ENCODE measurements around the gene CNOT6.

The CNOT6 gene

DNA sequence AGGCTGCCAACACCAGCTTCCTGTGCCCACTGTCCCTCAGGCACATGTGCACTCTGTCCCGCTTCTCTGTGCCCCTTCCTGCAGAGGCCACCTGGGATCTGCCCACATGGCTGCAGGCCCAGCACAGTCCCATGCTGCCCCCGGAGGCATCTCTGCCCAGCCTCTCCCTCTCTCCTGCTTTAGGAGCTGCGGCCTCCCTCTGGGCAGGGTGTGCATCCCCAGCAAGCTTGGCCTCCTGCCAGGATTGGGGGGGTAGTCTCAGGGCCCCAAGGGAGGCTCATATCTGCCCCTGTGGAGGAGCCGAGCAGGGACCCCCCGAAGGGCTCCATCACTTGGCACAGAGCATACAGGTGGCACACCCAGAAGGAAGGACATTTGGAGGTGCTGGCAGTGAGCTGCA is 130.4 kb downstream of the CNOT6 start:
- DNase-seq = no peak

DNA sequence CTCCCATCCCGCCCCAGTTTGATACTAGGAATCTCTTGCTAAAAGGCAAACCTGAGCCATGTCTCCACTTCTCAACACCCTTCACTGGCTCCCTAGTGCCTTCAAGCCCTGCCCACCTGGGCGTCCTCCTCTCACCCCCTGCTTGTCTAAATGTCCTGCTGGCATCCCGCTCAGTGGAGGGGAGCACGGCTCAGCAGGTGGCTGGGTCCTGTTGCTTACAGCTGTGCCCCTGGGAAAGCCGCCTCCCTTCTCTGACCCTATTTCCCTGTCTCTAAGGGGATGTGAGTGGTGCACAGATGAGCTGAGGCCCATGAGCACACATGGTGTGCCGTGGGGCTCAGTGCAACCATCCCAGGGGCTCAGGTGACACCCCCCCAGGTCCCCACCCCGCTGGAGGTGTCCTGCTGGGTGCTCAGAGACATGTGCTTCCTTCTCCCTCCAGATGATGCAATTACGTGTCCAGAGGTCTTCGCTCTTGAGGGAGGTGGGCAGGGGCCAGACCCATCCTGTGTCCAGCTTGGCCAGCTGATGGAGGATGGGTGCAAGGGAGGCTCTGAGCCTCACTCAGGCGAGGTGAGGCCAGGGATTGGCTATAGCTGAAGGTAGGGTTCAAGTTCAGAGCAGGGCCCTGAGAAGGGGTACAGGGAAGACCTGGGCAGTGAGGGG is 131.1 kb downstream of the CNOT6 start:
- DNase-seq = no peak

DNA sequence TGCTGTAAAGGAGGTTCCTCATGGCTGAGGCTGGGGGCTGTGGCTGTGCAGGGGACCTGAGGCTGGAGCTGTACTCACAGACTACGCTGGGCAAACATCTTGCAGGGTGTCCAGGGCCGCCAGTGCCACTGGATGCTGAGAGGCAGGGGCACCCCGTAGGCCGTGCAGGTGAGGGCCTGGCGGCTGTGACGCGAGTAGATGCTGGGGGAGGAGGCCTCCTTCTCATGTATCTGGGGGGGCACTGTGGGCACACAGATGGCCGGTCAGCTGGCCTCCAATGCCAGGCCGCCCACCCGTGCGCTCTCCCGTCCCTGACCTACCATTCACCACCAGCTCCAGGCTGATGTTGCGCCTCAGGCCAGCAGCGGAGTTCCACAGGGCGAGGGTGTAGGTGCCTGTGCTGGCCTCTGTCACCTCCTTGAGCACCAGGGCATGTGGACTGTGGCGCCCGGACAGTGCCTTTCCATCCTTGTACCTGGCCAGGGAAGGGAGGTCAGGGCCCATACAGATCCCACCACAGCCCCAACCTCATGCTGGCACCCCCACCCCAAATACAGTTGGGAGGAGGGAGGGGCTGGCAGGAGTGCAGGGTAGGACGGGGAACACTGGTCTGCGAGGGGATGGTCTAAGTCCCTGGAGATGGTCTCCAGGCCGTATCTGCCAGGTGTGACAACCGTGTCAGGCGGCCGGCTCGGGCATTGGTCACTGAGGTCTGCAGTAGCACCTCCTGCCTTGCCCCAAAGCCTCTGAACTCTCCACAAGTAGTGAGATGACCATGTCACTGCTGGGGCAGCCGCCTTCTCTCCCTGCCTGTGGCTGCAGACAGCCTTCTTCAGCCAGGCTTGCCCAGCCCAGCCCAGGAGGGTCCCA is 131.8 kb downstream of the CNOT6 start:
- no peak for DNase-seq

DNA sequence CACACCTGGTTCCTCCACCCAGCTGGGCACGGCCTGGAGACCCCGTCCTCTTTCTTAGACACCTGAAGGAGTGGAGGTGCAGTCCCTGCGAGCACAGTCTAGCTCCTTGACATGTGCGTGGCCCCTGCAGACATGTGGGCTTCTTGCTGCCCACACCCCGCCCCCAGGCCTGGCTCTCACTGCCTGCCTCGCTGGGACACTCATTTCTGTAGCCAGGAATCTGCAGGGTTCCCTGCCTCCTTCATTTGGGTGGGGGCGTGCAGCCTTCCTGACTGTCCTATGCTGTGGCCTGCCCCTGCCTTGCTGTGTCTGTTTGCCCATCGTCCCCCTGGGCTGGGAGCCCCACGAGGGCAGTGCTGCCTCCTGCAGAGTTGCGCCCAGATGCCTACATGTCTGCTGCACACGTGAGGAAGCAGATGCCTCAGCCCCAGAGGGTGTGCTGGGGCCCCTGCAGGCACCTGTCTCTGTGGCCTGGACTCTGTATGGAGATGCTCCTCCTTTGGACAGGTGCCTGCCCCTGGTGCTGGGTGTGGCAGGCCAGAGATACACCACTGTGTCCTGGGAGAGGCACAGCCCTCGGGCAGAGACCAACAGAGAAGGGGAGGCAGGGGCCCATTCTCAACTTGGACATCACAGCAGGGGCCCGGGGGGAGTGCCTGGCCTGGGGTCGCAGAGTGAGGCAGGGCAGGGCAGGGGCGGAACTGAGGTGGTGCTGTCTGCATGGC is 132.6 kb downstream of the CNOT6 start:
- no peak for DNase-seq

DNA sequence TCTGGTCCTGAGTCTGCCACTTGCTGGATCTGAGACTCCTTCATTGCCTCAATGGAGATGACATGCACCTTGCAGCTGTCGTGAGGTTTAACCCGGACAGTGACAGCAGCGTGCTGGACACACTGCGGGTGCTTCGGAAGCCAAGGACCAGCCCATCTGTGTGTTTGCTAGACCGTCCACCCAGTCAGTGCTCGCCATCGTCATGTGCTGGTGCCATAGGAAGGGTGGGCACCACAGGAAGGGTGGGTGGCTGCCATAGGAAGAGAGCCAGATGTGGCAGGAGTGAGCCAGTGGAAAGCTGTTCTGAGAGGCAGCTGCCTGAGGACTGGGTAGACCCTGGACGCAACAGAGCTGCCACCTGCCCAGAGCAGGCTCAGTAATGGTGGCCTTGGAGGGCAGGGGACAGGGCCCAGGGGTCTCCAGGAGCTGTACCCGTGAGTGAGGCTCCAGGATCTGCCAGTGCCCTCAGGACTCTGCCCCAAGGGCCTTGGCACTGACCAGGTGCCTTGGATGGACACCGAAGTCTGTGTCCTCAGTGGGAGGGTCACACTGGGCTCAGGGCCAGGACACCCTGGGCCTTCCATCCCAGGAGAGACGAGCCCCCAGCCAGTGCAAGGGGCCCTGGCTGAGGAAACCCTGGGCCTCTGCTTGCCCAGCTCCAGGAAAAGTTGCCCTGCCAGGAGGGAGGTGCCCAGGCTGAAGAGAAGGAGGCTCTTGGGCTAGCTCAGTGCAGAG is 133.4 kb downstream of the CNOT6 start:
- no peak for DNase-seq
